GM23248 (cell line): ENCODE results near the gene ANTKMT. TPM values are rescaled to one million over a fixed set of nuclear protein-coding genes. Genes with fewer than 3 reads are reported as not detected.
A peak's percentile ranks its signal among the peaks of the same experiment; 100 is the strongest.
"Not testable (repeated sequence)": the region's sequence is repeated elsewhere in the genome, so short reads cannot be mapped to it uniquely, and the experiment has no call there.

Experiments
- DNase-seq: peaks from one replicate; pipeline ENCODE4 v3.0.0-alpha.2; 2015
- H2AFZ ChIP-seq: fragments of 200-600 bp; sonication (generic); 2 replicates; pipeline ENCODE4 v1.6.1; 2016; ENCODE audit warnings: antibody characterized with exemption
- H3F3A ChIP-seq: fragments of 200-600 bp; sonication (generic); 2 replicates; pipeline ENCODE4 v1.6.1; 2016; ENCODE audit warnings: mild to moderate bottlenecking, antibody characterized with exemption, mixed run types; ENCODE audit not compliant: insufficient read depth
- H3K27ac ChIP-seq: fragments of 200-600 bp; sonication (generic); 2 replicates; pipeline ENCODE4 v1.5.1; 2016; ENCODE audit warnings: mild to moderate bottlenecking
- H3K27me3 ChIP-seq: fragments of 200-600 bp; sonication (generic); replicated peaks from 2 replicates; pipeline ENCODE4 v1.6.1; 2016; ENCODE audit warnings: mild to moderate bottlenecking; ENCODE audit not compliant: insufficient read depth
- H3K36me3 ChIP-seq: fragments of 200-600 bp; sonication (generic); 2 replicates; pipeline ENCODE4 v1.6.1; 2016; ENCODE audit warnings: low read depth, mild to moderate bottlenecking
- H3K4me1 ChIP-seq: fragments of 200-600 bp; sonication (generic); 2 replicates; pipeline ENCODE4 v1.6.1; 2016; ENCODE audit warnings: mild to moderate bottlenecking; ENCODE audit not compliant: insufficient read depth
- H3K4me2 ChIP-seq: fragments of 200-600 bp; sonication (generic); one replicate; pipeline ENCODE4 v1.6.1; 2016; ENCODE audit warnings: mild to moderate bottlenecking; ENCODE audit not compliant: unreplicated experiment
- H3K4me3 ChIP-seq: fragments of 200-600 bp; sonication (generic); 2 replicates; pipeline ENCODE4 v1.5.1; 2016; ENCODE audit warnings: mild to moderate bottlenecking
- H3K79me2 ChIP-seq: fragments of 200-600 bp; sonication (generic); 2 replicates; pipeline ENCODE4 v1.6.1; 2016; ENCODE audit warnings: mild to moderate bottlenecking; ENCODE audit not compliant: insufficient read depth
- H3K9ac ChIP-seq: fragments of 200-600 bp; sonication (generic); 2 replicates; pipeline ENCODE4 v1.6.1; 2016; ENCODE audit warnings: mild to moderate bottlenecking
- H3K9me2 ChIP-seq: fragments of 200-600 bp; sonication (generic); 2 replicates; pipeline ENCODE4 v1.6.1; 2016; ENCODE audit warnings: mixed run types, mild to moderate bottlenecking, moderate library complexity; ENCODE audit not compliant: insufficient read depth
- H3K9me3 ChIP-seq: fragments of 200-600 bp; sonication (generic); one replicate; pipeline ENCODE4 v1.6.1; 2017; ENCODE audit warnings: low read depth
- H4K20me1 ChIP-seq: fragments of 200-600 bp; sonication (generic); 2 replicates; pipeline ENCODE4 v1.6.0; 2016; ENCODE audit not compliant: insufficient read depth
- EZH2 ChIP-seq: fragments of 200-600 bp; sonication (generic); IDR thresholded peaks from 2 replicates; pipeline ENCODE4 v1.6.1; 2018; ENCODE audit warnings: antibody characterized with exemption, mild to moderate bottlenecking; ENCODE audit not compliant: insufficient read depth, poor library complexity, severe bottlenecking
- EZH2phosphoT487 ChIP-seq: fragments of 200-600 bp; sonication (generic); IDR thresholded peaks from 2 replicates; pipeline ENCODE4 v1.6.1; 2018; ENCODE audit warnings: antibody characterized with exemption, moderate library complexity, mild to moderate bottlenecking, low read depth; ENCODE audit not compliant: insufficient read depth
- WGBS, 2 experiments: methylation state at CpG; one replicate each; pipeline ENCODE4 v1.1.6; 2015 to 2017; ENCODE audit warnings: low lambda C conversion rate in 2 of 2, low coverage in 1 of 2; ENCODE audit errors: missing lambda C conversion rate in 2 of 2; 5-methylcytosine and 5-hydroxymethylcytosine counted together
- in situ Hi-C: fragments of 300-500 bp; cut with MboI; formaldehyde crosslinking; loops from 2 replicates; pipeline ENCODE4 v1.15.0; 2020
- polyA plus RNA-seq: library from polyadenylated mRNA; unstranded; fragments of >200 nt; fragmentation: Nextera tagmentation; extraction: Ambion mirVana; gene quantifications from 2 replicates; pipeline ENCODE4 v1.2.1, GENCODE V29; 2016
- total RNA-seq: library from RNA; depleted of rRNA; stranded (reverse); fragments of >200 nt; shearing (Covaris generic); gene quantifications from 2 replicates; pipeline ENCODE4 v1.2.3, GENCODE V29; 2014

ANTKMT gene
- total and polyA plus RNA-seq, 2 experiments from 2014 or later, result 33.5 to 34.8 TPM

DNA sequence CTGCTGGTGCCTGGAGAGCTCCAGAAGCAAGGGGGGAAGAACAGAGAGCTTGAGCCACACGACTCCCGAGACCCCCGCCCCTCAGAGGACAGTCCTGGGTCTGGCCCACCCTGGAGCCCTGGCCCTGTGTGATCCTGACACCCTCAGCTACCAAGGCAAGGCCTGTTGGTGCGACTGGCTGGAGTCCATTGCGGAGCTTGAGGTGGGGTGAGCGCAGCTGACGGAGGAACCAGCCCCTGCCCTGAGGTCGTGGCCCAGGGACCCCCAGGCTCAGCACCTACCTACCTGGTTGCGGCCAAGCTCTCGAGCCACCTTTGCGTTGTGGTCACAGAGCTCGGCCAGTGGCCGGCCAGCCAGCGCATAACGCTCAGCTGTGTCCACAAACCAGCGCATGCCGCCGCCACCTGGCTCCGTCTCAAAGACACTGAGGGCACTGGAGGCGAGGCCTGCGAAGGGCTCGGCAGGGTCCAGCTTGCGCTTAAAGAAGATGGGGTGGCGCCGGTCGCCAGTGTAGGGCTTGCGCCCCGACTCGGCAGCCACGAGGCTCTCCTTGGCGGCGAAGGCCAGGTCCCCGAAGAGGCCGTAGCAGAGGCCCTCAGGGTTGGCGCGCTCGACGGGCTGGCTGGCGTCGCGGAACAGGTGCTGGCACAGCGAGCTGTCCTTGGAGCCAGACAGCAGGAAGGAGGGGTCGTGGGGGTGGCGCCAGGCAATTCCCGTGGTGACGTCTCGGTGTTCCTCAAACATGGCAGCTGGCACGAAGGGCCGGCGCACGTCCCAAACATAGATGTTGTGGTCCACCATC lies 34.3 kb upstream of the ANTKMT start:
- Histone ChIP-seq H2AFZ (no peak overlapping the region), H3K4me3 (no peak overlapping the region), H3K27ac (no peak overlapping the region), H3K27me3 (no peaks in the 10 kb centered on the region), H3K4me2 (no peak overlapping the region), H4K20me1 (no peaks in the 10 kb centered on the region), H3K79me2 (peaks cover 50% of the 10 kb centered on the region), H3K36me3 (peaks cover 10% of the 10 kb centered on the region; the same call in 1 of the 2 replicates), H3K4me1 (peaks cover 19% of the 10 kb centered on the region), H3F3A (peaks cover 10% of the 10 kb centered on the region; the same call in 1 of the 2 replicates), H3K9me2 (no peaks in the 10 kb centered on the region), H3K9ac (no peak overlapping the region), H3K9me3 (no peaks in the 10 kb centered on the region)
- TF ChIP-seq EZH2phosphoT487 (no peak), EZH2 (no peak)
- DNase-seq, result no peak
- WGBS, 2 experiments, result 91 to 93% methylated on average over 47 to 51 of the region's 51 CpGs
- in situ Hi-C loops, result no loop called here

DNA sequence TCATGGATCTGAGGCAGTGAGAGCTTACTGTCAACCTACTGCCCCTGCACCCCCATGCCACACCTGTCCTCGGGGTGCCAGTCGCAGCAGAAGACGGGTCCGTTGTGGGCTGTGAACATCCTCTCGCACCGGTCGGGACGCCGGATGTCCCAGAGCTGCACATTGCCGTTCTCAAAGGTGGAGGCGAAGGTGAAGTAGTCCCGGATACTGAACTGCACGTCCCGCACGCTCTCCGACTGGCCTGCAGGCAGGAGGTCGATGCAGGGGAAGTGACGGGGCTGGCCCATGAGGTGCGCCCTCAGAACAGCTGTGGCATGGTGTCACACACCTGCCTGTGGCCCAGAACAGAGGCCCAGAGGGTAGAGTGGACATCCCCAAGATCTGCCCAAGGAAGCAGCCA lies 33.4 kb upstream of the ANTKMT start:
- Histone ChIP-seq H3K9me3 (no peaks in the 10 kb centered on the region), H3K9ac (no peak overlapping the region), H3K27ac (no peak overlapping the region), H3K79me2 (peaks cover 41% of the 10 kb centered on the region), H3K4me2 (no peak overlapping the region), H3K4me3 (no peak overlapping the region), H3K27me3 (no peaks in the 10 kb centered on the region), H2AFZ (no peak overlapping the region), H3K9me2 (no peaks in the 10 kb centered on the region), H3F3A (0 out of 2 replicates have a peak, but pooled peaks cover 2% of the 10 kb centered on the region), H3K4me1 (peaks cover 13% of the 10 kb centered on the region; the same call in 1 of the 2 replicates), H3K36me3 (0 out of 2 replicates have a peak, but pooled peaks cover 2% of the 10 kb centered on the region), H4K20me1 (no peaks in the 10 kb centered on the region)
- DNase-seq, result no peak
- in situ Hi-C loops, result no loop called here
- TF ChIP-seq EZH2 (no peak), EZH2phosphoT487 (no peak)
- 92 to 95% methylated on average over 19 of the region's 19 CpGs for WGBS, 2 experiments

- Histone ChIP-seq H3K9me3 (no peaks in the 10 kb centered on the region), H3K27me3 (peaks cover 3% of the 10 kb centered on the region; the same call in 1 of the 2 replicates), H3K79me2 (peaks cover 28% of the 10 kb centered on the region), H3F3A (no peaks in the 10 kb centered on the region), H3K27ac (peak overlapping the region; percentile 28; the same call in 1 of the 2 replicates), H3K4me1 (peaks cover 8% of the 10 kb centered on the region; the same call in 1 of the 2 replicates), H3K9ac (peak overlapping the region; percentile 93), H3K4me2 (peak overlapping the region; percentile 91), H3K36me3 (no peaks in the 10 kb centered on the region), H3K9me2 (no peaks in the 10 kb centered on the region), H2AFZ (peak overlapping the region; percentile 97), H4K20me1 (no peaks in the 10 kb centered on the region), H3K4me3 (peak overlapping the region; percentile 93)
- no peak for TF ChIP-seq EZH2phosphoT487
- TF ChIP-seq EZH2, result no peak
- in situ Hi-C loops, result no loop called here
- no peak for DNase-seq
- 82 to 85% methylated on average over 26 of the region's 26 CpGs for WGBS, 2 experiments
Observed at GRCh38 chr16:689175-689897, 31.6 kb upstream of the ANTKMT start.

- H3K4me1 ChIP-seq, DNase-seq, H3K4me2 ChIP-seq, H3K9me3 ChIP-seq, H3K27ac ChIP-seq, in situ Hi-C loops, H3K36me3 ChIP-seq, H3K4me3 ChIP-seq, H3K9ac ChIP-seq, H2AFZ ChIP-seq, H4K20me1 ChIP-seq, H3K9me2 ChIP-seq, H3F3A ChIP-seq: not testable (repeated sequence)
- Histone ChIP-seq H3K79me2 (peaks cover 20% of the 10 kb centered on the region), H3K27me3 (peaks cover 18% of the 10 kb centered on the region)
- WGBS, 2 experiments, result 71 to 74% methylated on average over 16 of the region's 16 CpGs
Observed at GRCh38 chr16:691242-691641, 29.7 kb upstream of the ANTKMT start.
